HL-60 (cell line): ENCODE results near the gene KLHL33.

Experiments
- DNase-seq, 2 experiments: peaks; one replicate each; pipeline ENCODE4 v3.0.0-alpha.2; 2010 to 2020; ENCODE audit warnings: low read depth in 1 of 2, low spot score in 1 of 2
- H3K27ac ChIP-seq: fragments of 250-450 bp; sonication (Bioruptor Pico); replicated peaks from 2 replicates; pipeline ENCODE4 v1.5.1; 2020; ENCODE audit warnings: mild to moderate bottlenecking, moderate library complexity
- H3K27me3 ChIP-seq: fragments of 250-450 bp; sonication (Bioruptor Pico); 2 replicates; pipeline ENCODE4 v1.5.1; 2021; ENCODE audit warnings: mild to moderate bottlenecking, moderate library complexity; ENCODE audit not compliant: insufficient read depth, poor library complexity, severe bottlenecking
- H3K4me3 ChIP-seq: replicated peaks from 2 replicates; pipeline ENCODE4 v1.5.1; 2011; ENCODE audit warnings: mild to moderate bottlenecking, control low read depth, low read length; ENCODE audit not compliant: insufficient read depth
- CTCF ChIP-seq: IDR thresholded peaks from one replicate; pipeline ENCODE4 v1.5.1; 2011; ENCODE audit warnings: low read length, control low read depth, inconsistent platforms; ENCODE audit not compliant: insufficient read depth
- GABPA ChIP-seq: IDR thresholded peaks from 2 replicates; pipeline ENCODE4 v1.6.1; 2012; ENCODE audit warnings: low read depth
- POLR2AphosphoS5 ChIP-seq: IDR thresholded peaks from 2 replicates; pipeline ENCODE4 v1.6.1; 2012; ENCODE audit warnings: low read depth
- REST ChIP-seq: IDR thresholded peaks from 2 replicates; pipeline ENCODE4 v1.6.1; 2012; ENCODE audit warnings: low read depth; ENCODE audit not compliant: insufficient replicate concordance
- SPI1 ChIP-seq: IDR thresholded peaks from 2 replicates; pipeline ENCODE4 v1.6.1; 2012; ENCODE audit warnings: low read depth, mild to moderate bottlenecking, borderline replicate concordance

The KLHL33 gene

DNA sequence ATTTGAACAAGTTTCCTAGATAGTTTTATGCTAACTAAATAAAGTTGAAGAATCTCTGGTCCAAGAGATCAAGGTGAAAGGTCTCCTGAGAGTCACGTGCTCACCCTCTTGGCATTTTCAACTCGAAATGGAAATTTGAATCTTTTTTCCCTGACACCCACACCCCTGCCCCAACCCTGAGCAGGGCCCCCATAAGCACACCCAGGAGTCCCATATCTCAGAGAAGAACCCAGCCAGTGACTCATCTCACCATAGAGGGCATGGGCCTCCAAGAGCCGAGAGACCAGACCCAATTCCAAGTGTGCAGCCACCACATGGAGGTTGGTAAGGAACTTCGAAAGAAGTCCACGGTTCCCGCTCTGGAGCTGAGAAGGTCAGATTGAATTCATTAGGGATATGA is 55.3 kb downstream of the KLHL33 start:
- no peak for DNase-seq
- TF ChIP-seq GABPA (no peak), SPI1 (no peak), REST (no peak), POLR2AphosphoS5 (no peak), CTCF (no peak)
- no peak overlapping the region for H3K4me3 ChIP-seq
- no peak overlapping the region for H3K27ac ChIP-seq
- H3K27me3 ChIP-seq, result no peaks in the 10 kb centered on the region

DNA sequence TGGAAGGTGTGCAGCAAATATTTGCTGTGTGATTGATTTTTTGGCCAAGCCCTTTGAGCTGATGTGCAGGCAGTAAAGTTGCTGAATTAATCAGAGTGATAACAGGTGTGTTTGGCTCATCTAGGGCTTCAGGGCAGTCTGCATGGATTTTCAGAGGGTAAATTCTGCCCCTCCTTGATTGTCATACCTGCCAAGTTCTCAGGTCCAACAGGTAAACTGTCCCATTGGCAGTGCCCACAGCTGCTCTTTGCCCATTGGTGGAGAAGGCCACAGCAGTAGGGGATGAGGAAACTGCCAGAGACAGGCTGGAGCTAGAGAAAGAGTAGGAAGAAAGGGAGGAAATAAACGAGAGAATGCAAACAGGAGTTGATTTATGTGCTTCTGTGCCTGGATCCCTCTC is 56.2 kb downstream of the KLHL33 start:
- TF ChIP-seq POLR2AphosphoS5 (no peak), CTCF (no peak), GABPA (no peak)
- Histone ChIP-seq H3K4me3 (no peak overlapping the region), H3K27ac (no peak overlapping the region), H3K27me3 (no peaks in the 10 kb centered on the region)
- no peak for DNase-seq

GRCh38 chr14:20377171-20377570 is 58.8 kb downstream of the KLHL33 start:
- no peaks in the 10 kb centered on the region for H3K27me3 ChIP-seq
- TF ChIP-seq REST (no peak), POLR2AphosphoS5 (no peak), GABPA (no peak), SPI1 (no peak), CTCF (no peak)
- no peak overlapping the region for H3K4me3 ChIP-seq
- H3K27ac ChIP-seq, result no peak overlapping the region
- no peak for DNase-seq

DNA sequence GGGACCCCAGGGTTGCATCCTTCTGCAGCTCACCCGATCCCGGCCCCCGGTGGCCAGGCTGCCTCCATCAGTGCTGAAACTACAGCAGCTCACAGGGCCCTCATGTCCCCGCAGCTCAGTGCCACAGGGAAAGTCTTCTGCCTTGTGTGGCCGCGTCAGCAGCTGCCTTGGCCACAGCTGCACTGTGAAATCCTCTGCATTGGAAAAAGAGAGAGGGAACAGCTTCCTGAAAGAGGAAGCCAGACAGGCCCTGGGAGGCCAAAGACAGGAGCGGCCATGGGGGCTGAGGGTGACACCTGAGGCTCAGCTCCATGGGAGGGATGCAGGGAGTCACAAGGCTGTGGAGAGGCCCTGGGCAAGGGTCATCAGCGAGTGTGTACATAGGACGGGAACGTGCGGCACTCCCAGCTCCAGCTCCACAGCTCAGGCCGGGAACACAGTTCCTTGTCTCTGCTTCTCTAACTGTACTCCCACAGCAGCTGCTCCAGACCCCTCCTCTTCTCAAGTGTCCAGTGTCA is 59.8 kb downstream of the KLHL33 start:
- DNase-seq, result no peak
- H3K27me3 ChIP-seq, result no peaks in the 10 kb centered on the region
- H3K27ac ChIP-seq, result no peak overlapping the region
- no peak for TF ChIP-seq SPI1
- TF ChIP-seq CTCF, result no peak
- TF ChIP-seq POLR2AphosphoS5, result no peak
- no peak for TF ChIP-seq REST
- no peak for TF ChIP-seq GABPA
- no peak overlapping the region for H3K4me3 ChIP-seq
